GM18861 (cell line): ENCODE data around the gene ADGRG3.

Source experiments
- ATAC-seq: cut with Tn5 transposase; IDR thresholded peaks from one replicate; pipeline ENCODE4 v1.9.1; 2021; ENCODE audit not compliant: unreplicated experiment

The ADGRG3 gene

GRCh38 chr16:57668263-57668571, at the start of gene ADGRG3:
TSS of gene ADGRG3 (plus strand) at chr16:57668306. CDS start at chr16:57668348, 42 bp downstream.
- no peak for ATAC-seq

- ATAC-seq: no peak
Measured at GRCh38 chr16:57619133-57619605, 48.9 kb upstream of the ADGRG3 start.

- ATAC-seq: no peak
Measured at GRCh38 chr16:57619606-57620334, 48.3 kb upstream of the ADGRG3 start.

- ATAC-seq: no peak
Measured at GRCh38 chr16:57620335-57621231, 47.5 kb upstream of the ADGRG3 start.

- no peak for ATAC-seq
Measured at GRCh38 chr16:57621521-57622271, 46.4 kb upstream of the ADGRG3 start.

GRCh38 chr16:57622361-57623250, 45.5 kb upstream of the ADGRG3 start:
- no peak for ATAC-seq

GRCh38 chr16:57623251-57624043, 44.7 kb upstream of the ADGRG3 start:
- no peak for ATAC-seq

GRCh38 chr16:57624044-57624688, 43.9 kb upstream of the ADGRG3 start:
- ATAC-seq: no peak

- ATAC-seq: no peak
Measured at GRCh38 chr16:57624806-57625500, 43.2 kb upstream of the ADGRG3 start.

GRCh38 chr16:57626420-57627170, 41.5 kb upstream of the ADGRG3 start:
- no peak for ATAC-seq

GRCh38 chr16:57627184-57627871, 40.8 kb upstream of the ADGRG3 start:
- no peak for ATAC-seq

- no peak for ATAC-seq
Measured at GRCh38 chr16:57628008-57628781, 39.9 kb upstream of the ADGRG3 start, which contains the start of gene ADGRG1. TSS of gene ADGRG1 (plus strand) at chr16:57628630. CDS start at chr16:57650288, 21,658 bp downstream.

- ATAC-seq: no peak
Measured at GRCh38 chr16:57628783-57629293, 39.3 kb upstream of the ADGRG3 start.

GRCh38 chr16:57629516-57630406, 38.3 kb upstream of the ADGRG3 start:
- ATAC-seq: no peak

- no peak for ATAC-seq
Measured at GRCh38 chr16:57630407-57630797, 37.7 kb upstream of the ADGRG3 start.
